Stimulated activated naive CD4-positive, alpha-beta T cell (primary cell): ENCODE results near the gene LGALS4.
"Not testable (repeated sequence)": the region's sequence is repeated elsewhere in the genome, so short reads cannot be mapped to it uniquely, and the experiment has no call there.

Source experiments
- DNase-seq, 6 experiments: peaks; one replicate each; lab custom pipeline; 2025; lab: John Stamatoyannopoulos, UW

LGALS4 gene

DNA sequence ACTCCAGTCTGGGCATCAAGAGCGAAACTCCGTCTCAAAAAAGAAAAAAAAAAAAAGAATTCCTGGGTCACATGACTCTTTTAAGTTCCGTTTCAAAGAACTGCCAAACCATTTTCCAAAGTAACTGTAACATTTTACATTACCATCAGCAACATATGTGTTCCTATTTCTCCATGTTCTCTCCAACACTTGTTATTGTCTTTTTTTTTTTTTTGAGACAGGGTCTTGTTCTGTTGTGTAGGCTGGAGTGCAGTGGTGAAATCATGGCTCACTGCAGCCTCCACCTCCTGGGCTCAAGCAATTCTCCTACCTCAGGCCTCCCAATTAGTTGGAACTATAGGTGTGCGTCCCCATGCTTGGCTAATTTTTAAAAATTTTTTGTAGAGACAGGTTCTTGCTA lies 17.2 kb downstream of the LGALS4 start:
- DNase-seq = no peak

DNA sequence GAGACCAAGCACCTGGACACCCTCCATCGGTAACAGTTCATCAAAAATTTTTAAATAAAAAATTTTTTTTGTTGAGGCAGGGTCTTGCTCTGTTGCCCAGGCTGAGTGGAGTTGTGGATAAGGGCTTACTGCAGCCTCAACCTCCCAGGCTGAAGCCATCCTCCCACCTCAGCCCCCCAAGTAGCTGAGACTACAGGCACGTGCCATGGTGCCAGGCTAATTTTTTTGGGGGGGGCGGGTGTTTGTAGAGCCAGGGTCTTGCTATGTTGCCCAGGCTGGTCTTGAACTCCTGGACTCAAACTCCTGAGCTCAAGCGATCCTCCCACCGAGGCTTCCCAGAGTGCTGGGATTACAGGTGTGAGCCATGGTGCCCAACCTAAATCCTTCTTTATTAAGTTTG lies 19.1 kb downstream of the LGALS4 start:
- no peak for DNase-seq

DNA sequence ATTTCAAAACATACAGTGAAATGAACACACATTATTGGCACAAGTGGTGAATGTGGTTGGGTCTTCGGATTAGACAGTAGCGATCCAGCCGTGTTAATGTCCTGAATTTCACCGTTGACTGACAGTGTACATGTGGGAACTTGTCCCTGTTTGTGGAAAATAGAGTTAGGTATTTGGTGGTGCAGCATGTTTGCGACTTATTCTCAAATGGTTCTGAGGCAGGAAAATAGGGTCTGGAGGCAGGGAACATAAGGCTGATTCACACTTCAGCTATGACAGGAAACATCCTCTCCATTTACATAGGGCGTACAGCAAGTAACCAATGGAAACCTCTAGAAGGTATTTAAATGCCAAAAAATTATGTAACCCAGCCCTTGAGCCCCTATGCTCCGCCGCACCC lies 19.6 kb downstream of the LGALS4 start:
- no peak for DNase-seq

DNA sequence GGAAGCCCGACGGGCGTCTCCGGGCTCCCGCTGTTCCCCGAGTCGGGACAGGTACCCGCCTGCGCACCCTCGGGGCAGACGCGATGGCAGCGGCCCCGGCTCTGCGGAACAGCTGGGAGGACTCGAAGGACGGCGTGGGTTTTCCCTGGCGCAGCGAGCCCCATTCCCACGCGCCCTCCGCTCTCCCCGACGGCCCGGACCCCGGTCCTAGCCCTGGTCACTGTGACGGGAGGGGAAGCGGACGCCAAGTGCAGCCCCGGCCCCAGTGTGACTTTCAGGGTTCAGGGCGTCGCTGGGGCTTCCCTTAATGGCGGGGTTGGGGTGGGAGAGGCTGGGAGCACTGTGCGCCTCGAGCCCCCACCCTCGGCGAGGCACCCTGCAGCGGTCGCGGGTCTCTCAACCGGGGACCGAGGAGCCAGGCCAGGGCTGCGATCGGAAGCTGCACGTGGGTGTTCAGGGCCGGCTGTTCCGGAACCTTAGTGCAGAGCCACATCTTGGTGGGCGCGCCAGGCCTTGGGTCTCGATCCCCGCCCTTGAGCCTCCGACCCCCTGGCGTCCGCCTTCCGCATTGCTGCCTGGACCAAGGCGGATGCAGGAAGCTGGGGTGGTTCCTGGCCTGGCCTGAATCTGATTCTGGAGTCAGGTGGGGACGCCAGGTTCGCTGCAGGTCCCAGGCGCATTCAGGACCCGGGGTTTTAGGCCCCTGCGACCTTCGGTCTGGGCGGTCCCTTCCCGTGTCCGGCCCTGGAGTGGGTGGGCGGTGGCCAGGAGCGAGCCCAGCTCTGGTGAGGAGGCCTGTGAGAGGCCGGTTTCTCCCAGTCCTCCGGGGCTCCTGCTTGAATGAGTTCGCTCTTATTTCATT lies 20.3 kb downstream of the LGALS4 start:
- peak in 4 of 6 experiments; percentile 12 to 31 (median 14) for DNase-seq

DNA sequence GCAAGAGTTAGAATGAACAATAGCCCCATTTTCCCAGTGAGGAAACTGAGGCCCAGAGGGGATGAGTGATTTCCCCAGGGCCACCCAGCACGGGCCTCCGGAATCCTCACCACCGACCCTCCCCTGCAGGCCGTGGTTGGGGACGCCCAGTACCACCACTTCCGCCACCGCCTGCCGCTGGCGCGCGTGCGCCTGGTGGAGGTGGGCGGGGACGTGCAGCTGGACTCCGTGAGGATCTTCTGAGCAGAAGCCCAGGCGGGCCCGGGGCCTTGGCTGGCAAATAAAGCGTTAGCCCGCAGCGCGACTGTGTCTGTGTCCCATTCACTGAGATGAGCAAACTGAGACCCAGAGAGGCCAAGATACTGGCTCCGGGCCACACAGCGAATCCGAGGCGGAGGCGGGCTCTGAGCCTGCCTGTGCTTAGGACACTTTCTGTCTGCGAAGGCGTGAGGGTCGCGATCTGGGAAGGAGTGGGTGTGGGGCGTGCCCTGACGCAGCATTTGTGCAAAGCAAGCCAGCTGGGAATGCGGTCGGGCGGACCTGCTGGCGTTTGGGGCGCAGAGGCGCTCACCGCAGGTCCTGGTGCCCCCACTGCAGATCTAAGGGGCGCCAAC lies 21.2 kb downstream of the LGALS4 start:
- DNase-seq = not testable (repeated sequence)

DNA sequence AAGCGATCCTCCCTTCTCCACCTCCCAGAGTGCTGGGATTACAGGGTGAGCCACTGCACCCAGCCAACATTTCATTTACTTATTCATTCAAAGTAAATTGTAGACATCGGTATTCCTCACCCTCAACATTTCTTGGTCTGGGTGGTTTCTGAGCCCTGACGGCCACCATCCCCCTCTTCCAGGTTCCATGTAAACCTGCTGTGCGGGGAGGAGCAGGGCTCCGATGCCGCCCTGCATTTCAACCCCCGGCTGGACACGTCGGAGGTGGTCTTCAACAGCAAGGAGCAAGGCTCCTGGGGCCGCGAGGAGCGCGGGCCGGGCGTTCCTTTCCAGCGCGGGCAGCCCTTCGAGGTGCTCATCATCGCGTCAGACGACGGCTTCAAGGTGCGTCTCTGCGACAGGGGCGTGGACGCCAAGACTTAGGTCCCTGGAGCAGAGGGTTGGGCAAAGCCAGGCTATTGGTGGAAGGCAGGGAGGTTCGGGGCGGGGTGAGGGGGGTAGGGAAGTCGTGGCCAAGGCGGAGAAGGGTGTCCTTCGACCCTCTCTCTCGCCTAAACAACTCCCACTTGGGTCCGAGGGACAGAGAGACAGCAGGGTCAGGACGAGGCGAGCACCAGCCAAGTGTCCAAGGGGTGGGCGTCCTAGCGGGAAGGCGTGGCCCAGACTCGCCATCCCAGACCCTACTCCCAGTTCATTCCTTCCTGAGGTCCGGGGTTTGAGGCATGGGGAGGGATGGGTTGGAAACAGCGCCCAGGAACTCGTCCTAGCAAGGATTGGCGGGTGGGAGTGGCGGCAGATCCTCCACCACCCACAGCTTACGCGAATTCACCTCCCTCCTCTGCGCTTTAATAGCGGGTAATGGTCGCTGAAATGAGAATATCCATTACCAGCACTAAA lies 22.0 kb downstream of the LGALS4 start:
- DNase-seq = not testable (repeated sequence)

DNA sequence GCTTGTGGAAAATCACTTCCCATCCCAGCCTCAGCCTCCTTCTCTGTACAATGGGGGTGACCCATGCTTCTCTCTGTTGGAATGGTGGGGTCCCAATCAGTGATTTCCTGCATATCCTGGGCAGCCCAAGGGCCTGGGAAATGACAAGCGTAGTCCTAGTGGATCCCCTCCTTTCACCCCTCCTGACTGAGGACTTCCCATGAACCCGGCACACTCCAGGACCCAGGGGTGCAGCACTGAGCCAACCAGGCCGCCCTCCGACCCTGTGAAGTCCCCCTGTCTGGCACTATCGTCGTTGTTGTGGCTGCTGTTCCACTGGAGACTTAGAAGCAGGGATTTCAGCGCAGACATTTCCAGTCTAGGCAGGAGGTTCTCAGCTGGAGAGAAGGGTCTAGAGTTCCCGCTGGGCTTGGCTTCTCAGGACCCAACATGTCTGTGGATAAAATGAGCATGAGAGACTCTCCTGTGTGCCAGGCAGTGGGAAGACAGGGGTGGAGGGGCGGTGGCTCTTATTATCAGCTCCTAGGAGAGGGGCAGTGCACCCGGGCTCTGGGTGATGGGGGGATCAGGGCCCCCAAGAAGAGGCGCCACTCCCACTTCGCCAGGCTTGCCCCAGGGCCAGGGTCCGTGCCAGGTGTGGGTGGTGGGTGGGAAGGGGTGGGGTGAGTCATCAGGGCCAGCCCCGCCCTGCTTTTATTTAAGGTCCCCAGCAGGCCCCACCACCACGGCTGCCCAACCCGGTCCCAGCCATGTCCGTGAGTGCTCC lies 24.1 kb downstream of the LGALS4 start, which contains the start of gene LGALS7B:
LGALS7B (plus strand) TSS at position 723 of the 766 bp plus-strand sequence; CDS start at position 750, 27 bp downstream.
- no peak for DNase-seq

DNA sequence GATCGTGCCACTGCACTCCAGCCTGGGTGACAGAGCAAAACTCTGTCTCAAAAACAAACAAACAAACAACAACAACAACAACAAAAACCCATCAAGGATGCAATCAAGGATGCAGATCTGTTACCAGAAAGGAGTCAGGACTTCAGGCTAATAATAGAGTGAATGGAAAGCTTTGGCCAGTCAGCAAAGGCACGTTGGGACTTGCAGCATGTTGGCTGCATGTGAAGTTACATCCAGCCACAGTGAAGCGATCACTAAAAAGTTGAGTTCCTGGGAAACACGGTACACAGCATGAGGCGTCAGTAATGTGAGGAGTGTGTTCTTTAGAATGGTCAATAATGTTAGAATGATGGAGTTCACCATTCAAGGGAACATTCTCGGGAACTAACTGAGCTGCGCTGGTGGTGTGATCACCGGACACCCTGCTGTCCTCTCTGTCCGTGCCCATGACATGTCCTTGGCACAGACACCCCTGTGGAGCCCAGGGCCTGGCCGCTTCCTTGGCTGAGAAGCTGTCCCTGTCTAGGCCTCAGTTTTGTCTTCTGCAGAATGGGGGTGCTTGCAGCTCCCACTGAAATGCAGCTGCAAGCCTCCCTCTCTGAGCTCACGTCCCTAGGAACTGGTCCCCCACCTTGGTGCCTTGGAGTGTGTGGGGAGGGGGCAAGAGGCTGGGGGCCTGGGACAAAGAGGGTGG lies 26.0 kb downstream of the LGALS4 start:
- DNase-seq = no peak

DNA sequence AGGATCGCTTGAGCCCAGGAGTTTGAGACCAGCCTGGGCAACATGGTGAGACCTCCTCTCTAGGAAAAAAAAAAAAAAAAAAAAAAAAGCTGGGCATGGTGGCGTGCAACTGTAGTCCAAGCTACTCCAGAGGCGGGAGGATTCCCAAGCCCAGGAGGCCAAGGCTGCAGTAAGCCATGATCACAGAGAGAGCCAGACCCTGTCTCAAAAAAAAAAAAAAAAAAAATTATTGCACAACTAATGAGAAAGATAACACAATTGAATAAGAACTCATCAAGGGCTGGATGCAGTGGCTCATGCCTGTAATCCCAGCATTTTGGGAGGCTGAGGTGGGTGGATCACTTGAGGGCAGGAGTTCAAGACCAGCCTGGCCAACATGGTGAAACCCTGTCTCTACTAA lies 26.7 kb downstream of the LGALS4 start:
- not testable (repeated sequence) for DNase-seq

DNA sequence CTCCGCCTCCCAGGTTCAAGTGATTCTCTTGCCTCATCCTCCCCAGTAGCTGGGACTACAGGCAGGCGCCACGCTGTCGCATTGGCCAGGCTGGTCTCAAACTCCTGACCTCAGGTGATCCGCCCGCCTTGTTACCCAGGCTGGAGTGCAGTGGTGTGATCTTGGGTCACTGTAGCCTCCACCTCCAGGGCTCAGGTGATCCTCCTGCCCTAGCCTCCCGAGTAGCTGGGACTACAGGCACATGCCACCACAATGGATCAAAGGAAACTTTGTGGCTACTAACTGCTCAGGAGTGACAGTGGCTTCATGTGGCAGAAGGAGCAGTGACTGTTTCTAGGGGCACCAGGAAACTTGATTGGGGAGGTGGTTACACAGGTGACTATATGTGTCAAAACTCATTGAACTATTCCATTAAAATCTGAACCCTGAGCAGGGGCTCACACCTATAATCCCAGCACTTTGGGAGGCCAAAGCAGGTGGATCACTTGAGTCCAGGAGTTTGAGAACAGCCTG lies 27.5 kb downstream of the LGALS4 start:
- no peak for DNase-seq

DNA sequence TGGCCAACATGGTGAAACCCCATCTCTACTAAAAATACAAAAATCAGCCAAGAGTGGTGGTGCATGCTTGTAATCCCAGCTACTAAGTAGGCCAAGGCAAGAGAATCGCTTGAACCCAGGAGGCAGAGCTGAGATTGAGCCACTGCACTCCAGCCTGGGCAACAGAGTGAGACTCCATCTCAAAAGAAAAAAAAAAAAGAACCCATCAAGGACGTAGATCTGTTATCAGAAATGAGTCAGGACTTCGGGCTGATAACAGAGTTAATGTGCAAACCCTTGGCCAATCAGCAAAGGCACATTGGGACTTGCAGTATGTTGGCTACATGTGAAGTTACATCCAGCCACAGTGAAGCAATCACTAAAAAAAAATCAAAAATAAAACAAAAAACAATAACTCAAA lies 28.5 kb downstream of the LGALS4 start:
- no peak for DNase-seq

DNA sequence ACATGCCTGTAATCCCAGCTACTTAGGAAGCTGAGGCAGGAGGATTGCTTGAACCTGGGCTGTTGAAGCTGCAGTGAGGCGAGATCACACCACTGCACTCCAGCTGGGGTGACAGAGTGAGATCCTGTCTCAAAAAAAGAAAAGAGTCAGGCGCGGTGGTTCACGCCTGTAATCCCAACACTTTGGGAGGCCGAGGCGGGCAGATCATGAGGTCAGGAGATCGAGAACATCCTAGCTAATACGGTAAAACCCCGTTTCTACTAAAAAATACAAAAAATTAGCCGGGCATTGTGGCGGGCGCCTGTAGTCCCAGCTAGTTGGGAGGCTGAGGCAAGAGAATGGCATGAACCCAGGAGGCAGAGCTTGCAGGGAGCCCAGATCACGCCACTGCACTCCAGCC lies 30.5 kb downstream of the LGALS4 start:
- DNase-seq = not testable (repeated sequence)

DNA sequence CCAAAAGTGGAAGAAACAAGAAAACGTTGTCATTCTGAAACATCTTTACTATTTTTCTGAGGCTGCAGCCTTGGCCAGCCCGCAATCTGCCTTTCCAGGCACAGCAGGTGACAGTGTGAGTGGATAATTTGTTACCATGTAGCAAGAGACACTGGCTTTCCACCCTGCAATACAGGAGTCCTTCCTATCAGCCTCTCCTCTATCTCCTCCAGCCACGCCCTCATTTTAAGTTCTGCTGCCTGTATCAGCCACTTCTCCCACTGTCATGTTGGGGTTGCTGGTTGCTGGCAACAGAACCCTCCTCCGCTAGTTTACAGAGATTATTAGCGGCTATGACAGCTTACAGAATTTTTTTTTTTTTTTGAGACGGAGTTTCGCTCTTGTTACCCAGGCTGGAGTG lies 31.7 kb downstream of the LGALS4 start:
- DNase-seq = no peak

DNA sequence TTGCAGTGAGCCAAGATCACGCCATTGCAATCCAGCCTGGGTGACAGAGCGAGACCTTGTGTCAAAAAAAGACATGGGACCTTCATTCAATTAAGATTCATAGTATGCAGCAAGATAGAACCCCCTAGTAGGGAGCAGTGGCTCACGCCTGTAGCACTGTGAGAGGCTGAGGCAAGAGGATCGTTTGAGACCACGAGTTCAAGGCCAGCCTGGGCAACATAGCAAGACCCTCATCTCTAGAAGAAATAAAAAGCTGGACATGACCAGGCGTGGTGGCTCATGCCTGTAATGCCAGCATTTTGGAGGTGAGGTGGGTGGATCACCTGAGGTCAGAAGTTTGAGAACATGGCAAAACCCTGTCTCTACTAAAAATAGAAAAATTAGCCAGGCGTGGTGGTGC lies 32.3 kb downstream of the LGALS4 start:
- DNase-seq = no peak

DNA sequence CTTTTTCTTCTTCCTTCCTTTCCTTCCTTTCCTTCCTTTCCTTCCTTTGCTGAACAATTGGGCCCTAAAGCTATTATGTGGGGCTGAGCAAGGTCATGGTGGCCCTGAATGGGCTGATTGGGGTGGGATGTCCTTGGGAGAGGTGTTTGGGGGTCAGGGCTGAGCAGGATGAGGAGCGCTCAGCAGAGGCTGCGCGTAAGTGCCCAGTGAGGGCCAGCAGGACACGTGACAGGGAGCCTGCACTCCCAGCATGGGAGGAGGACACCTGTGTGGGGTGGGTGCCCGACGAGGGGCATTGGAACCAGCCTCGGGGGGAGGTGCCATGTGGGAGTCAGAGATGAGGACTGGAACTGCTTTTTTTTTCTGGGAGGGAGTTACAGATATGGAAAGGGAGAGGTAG lies 34.0 kb downstream of the LGALS4 start:
- DNase-seq = no peak

DNA sequence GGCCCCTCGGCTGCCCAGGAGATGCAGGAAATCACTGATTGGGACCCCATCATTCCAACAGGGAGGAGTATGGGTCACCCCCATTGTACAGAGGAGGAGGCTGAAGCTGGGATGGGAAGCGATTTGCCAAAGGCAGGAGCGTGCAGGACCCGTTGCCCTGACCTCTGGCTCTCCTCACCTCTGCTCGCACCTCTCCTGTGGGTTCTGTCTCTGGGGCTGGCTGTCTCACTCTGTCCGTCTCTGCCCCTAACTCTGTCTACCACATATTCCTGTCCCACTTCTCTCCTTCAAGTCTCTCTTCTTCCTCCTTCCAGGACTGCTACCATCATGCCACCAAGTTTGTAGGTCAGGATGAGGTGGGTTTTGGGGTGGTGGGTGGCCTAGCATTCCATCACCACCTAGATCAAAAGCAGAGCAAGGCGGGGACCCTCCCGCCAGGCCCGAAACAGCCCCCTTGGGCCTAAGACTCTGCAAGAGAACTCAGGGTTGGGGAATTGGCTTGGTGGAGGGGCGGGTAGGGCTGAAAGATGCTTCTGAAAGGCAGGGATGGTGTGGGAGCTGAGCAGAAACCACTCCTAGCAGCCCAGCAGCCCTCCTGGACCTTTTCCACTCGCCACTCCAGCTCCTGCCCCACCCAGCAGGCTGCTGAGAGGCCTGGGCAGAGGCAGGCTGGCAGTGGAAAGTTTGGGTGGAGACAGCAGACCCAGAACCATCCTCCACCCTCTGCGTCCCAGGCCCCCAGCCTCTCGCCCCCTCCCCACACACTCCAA lies 38.4 kb downstream of the LGALS4 start:
- DNase-seq = no peak

DNA sequence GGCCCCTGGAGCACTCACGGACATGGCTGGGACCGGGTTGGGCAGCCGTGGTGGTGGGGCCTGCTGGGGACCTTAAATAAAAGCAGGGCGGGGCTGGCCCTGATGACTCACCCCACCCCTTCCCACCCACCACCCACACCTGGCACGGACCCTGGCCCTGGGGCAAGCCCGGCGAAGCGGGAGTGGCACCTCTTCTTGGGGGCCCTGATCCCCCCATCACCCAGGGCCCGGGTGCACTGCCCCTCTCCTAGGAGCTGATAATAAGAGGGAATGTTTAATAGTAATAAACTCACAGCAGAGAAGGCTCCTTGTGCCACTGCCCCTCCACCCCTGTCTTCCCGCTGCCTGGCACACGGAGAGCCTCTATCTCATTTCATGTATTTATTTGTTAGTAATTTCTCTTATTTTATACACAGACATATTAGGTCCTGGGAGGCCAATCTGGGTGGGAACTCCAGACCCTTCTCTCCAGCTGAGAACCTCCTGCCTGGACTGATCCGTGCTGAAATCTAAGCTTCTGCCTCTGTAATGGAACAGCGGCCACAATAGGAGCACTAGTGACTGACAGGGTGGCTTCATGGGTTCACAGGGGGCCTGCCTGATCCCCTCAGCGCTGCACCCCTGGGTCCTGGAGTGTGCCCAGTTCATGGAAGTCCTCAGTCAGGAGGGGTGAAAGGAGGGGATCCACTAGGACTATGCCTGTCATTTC lies 39.1 kb downstream of the LGALS4 start, which contains the start of gene LGALS7:
LGALS7 (minus strand) TSS at position 49 of the 709 bp plus-strand sequence; CDS start at position 24, 25 bp downstream.
- no peak for DNase-seq

DNA sequence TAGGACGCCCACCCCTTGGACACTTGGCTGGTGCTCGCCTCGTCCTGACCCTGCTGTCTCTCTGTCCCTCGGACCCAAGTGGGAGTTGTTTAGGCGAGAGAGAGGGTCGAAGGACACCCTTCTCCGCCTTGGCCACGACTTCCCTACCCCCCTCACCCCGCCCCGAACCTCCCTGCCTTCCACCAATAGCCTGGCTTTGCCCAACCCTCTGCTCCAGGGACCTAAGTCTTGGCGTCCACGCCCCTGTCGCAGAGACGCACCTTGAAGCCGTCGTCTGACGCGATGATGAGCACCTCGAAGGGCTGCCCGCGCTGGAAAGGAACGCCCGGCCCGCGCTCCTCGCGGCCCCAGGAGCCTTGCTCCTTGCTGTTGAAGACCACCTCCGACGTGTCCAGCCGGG lies 41.2 kb downstream of the LGALS4 start:
- DNase-seq = not testable (repeated sequence)

DNA sequence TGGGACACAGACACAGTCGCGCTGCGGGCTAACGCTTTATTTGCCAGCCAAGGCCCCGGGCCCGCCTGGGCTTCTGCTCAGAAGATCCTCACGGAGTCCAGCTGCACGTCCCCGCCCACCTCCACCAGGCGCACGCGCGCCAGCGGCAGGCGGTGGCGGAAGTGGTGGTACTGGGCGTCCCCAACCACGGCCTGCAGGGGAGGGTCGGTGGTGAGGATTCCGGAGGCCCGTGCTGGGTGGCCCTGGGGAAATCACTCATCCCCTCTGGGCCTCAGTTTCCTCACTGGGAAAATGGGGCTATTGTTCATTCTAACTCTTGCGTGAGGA lies 41.8 kb downstream of the LGALS4 start:
- not testable (repeated sequence) for DNase-seq
